Activated T-helper 9 cell treated with anti-CD3 and anti-CD28 coated beads, Interleukin-2, amount 50 U/mL, for 16 hours (primary cell): Measurements from ENCODE around the gene FOLR1.
A peak's percentile ranks its signal among the peaks of the same experiment; 100 is the strongest.

ENCODE experiments used
- DNase-seq: peaks from one replicate; pipeline ENCODE4 v3.0.0-alpha.2; 2020; ENCODE audit warnings: low read depth

FOLR1 gene

GRCh38 chr11:72223615-72224563 lies 31.9 kb downstream of the FOLR1 start:
- DNase-seq = peak; percentile 47

GRCh38 chr11:72224564-72225410 lies 32.8 kb downstream of the FOLR1 start, which contains the start of gene INPPL1:
Gene INPPL1 (plus strand): TSS chr11:72224767. CDS start chr11:72224985, 218 bp downstream.
- DNase-seq = peak; percentile 28

- DNase-seq = no peak
Measured at GRCh38 chr11:72225411-72225951, 33.5 kb downstream of the FOLR1 start.

- DNase-seq = no peak
Measured at GRCh38 chr11:72226701-72227100, 34.8 kb downstream of the FOLR1 start.

- no peak for DNase-seq
Measured at GRCh38 chr11:72227316-72228228, 35.6 kb downstream of the FOLR1 start.

GRCh38 chr11:72228229-72228843 lies 36.4 kb downstream of the FOLR1 start:
- no peak for DNase-seq

GRCh38 chr11:72228844-72229231 lies 36.9 kb downstream of the FOLR1 start:
- no peak for DNase-seq

- DNase-seq = no peak
Measured at GRCh38 chr11:72229336-72229924, 37.5 kb downstream of the FOLR1 start.

- DNase-seq = no peak
Measured at GRCh38 chr11:72229925-72230763, 38.2 kb downstream of the FOLR1 start.

GRCh38 chr11:72230764-72231365 lies 38.9 kb downstream of the FOLR1 start:
- no peak for DNase-seq

- DNase-seq = no peak
Measured at GRCh38 chr11:72231396-72232259, 39.7 kb downstream of the FOLR1 start.

- DNase-seq = no peak
Measured at GRCh38 chr11:72232260-72233055, 40.5 kb downstream of the FOLR1 start.

- DNase-seq = no peak
Measured at GRCh38 chr11:72233056-72233772, 41.3 kb downstream of the FOLR1 start.

GRCh38 chr11:72233773-72234513 lies 42.0 kb downstream of the FOLR1 start:
- DNase-seq = no peak

GRCh38 chr11:72234514-72234830 lies 42.5 kb downstream of the FOLR1 start:
- DNase-seq = no peak

- DNase-seq = no peak
Measured at GRCh38 chr11:72234920-72235319, 43.0 kb downstream of the FOLR1 start.
